NCI-H69 (cell line): ENCODE results near the gene WDR6.

Experiments
- DNase-seq: peaks from one replicate; lab custom pipeline; 2025; lab: John Stamatoyannopoulos, UW

The WDR6 gene

DNA sequence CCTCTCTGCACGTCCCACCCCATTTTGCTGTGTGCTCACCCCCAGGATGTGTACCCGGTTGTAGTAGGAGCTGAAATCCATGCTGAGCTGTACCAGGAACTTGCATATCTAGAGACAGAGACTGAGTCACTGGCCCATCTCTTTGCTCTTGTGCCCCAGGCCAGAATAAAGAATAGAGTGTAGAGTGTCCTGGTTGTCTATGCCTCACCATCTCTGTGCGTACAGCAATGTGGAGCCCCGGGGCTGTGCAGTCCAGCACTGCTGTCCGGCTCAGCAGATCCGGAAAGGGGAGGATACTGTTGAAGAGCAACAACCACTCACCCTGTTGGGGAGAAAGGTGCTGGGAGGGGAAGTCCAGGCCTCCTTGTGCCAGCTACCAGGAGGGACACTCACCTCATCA, 8.6 kb downstream of the WDR6 start:
- DNase-seq, result no peak

DNA sequence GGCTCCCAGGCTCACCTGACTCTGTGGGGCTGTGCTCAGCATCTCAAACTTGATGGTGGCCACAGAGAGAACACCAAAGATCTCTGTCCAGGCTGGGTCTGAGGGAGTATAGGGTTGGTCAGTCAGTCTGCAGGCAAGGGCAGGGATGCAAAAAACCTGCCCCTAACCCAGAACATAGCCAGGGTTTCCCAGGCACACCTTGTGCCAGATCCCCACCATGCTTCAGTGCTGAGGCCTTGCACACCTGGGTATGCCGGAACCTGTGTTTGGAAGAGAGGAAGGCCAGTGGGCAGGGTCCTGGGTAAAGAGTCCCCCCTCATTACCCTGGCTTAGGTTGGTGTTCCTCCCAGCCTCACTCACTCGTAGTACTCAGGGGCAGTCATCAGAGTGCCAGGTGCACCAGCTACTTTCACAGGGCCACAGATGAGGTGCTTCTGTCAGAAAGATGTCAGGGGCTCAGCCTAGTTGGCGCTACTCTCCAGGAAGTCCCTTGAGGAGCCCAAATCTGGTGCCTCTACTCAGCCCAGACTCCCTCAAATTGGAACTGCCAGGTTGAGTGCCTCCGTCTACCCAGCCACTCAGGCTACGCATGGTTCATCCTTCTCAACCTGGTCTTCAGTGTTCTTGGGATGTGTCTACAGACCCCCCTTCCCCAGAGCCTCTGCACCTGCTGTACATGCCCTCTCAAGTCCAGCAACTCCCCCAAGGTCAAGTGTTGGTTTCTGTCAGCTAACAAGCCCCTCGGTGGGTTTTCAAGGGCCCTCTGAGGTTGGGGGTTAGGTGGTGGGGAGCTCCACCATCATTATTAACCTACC, 9.4 kb downstream of the WDR6 start:
- DNase-seq, result no peak

DNA sequence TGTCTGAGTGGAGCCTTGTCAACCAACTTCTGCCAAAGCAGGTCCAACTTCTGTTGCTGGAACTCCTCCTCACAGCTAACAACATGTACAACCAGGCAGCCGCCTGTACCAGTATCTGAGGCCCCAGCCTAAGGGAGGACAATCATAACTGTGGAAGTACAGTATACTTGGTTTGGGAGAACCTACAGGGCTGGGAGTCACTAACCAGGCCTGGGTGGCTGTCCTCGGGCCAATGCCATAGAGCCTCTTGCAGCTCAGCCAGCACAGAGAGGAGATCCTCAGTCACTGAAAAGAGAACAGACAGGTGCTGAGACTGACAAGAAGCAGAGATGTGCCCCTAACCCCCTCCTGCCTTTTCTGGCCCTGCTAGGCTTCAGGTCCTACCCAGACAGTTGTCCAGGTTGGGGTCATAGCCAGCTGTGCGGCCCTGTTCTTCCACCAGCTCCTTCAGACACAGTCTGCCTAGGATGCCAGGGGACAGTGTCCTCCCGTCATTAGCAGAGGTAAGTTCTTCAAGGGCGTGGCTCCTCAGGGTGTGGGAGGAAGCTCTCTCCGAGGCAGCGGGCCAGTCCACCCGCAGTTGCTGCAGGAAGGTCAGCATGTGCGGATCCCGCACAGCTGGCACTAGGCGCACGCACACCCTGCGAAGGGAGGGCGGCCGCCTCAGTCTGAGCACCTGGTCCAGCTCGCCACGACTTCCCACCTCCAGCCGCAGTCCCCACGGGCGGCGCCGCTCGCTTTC, 10.2 kb downstream of the WDR6 start:
- peak; percentile 72 for DNase-seq

DNA sequence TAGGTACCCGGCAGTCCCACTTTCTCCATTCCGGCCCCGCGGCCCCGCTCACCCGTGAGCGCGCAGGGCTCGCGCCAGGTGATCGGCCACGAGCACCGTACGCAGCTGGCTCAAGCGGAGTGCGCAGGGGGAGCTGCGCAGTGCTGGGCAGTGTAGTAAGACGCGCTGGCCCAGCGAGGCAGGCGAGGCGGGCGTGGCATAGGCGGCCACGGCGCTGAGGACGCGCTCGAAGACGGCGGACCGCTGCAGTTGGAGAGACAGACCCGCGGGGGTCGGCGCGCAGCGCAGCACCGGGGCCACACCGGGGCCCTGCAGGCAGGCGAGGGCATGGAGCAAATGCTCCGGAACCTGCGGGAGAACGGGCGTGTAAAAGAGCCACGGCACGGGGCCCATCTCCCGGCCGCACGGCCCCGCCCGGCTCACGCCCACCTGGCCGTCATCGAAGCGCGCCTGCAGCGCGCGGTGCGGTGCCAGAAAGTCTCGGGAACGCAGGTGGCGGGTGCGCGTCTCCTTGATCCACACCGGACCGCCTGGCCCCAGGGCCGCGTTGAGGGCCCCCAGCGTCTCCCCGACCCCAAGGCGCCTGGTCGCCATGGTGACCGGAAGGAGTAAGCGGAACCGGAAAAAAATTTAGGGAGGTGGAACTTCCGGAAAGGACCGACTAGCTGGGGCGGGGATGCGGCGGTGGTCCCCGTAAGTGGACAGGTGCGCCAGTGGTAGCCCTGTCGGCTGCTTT, 10.9 kb downstream of the WDR6 start, which contains the start of gene DALRD3:
Gene DALRD3, minus strand, starts transcription at position 610 of the 736 bp plus-strand sequence. Its CDS starts 16 bp downstream, at position 594.
- peak; percentile 94 for DNase-seq

DNA sequence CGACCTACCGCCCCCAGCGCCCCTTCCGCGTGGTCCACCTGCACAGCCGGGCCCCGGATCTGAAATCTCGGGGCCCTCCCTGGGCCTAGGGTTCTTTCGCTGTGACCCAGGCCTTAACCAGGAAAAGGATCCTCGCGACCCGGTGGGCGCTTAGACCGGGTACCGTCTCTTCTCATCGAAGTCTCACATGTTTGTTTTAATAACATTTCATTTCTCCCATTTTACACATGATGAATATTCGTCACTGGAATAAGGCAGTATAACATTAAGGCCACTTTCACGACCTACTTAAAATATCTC, 11.5 kb downstream of the WDR6 start:
- DNase-seq, result no peak

DNA sequence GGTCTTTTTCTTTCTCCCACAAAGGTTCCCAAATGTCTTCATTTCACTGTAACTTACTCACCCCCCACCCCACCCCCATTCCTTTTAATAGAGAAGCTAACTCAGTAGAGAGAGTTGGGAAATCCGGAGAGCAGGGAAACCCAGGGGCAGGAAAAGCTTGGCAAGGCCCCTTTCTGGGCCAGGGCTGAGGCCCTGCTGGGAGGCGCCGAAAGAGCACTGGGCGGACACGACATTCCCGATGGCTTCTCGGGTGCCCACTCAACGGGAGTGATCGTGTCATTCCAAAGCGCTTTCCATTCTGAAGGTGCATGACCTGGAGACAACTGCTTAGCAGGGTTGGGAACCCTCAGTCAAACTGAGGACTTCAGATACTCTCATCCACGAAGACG, 12.7 kb downstream of the WDR6 start:
- peak; percentile 37 for DNase-seq

DNA sequence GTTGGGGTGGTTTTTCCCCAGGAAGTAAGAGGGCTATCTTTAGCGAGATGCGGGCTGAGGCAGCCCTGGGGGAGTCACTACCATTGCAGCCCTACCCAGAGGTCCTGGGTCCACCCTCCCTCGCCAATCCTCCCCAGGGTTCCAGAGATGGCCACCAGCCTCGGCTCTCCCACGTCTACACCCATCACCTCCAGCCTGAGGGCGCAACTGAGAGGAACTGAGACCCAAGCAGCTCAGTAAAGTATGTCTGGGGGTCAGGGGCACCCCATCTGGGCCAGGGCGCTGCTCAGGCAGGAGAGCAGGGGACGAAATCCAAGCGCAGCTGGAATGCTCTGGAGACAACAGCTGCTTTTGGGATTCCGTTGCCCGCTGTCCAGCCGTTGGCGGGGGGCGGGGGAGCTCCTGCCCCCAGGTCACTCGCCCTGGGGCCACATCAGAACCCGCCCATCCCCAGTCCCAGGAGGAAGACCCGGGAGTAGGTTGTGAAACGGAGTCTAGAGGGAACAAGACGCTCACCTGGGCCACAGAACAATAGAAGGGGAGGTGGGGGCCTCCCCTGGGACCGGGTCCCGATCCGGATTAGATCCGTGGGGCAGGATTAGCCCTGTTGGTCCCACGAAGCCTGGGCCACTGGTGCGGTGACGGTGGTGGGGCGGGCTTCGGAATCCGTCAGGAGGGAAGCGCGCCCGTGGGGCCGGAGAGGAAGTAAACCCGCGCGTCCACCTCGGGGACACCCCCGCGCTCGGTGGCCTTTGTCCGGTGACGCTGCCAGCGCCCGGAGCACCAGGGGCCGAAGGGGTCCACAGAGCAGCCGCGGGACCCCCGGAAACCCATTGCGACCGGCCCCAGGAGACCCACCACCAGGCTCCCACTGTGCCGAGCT, 13.4 kb downstream of the WDR6 start:
- DNase-seq, result peak; percentile 67

DNA sequence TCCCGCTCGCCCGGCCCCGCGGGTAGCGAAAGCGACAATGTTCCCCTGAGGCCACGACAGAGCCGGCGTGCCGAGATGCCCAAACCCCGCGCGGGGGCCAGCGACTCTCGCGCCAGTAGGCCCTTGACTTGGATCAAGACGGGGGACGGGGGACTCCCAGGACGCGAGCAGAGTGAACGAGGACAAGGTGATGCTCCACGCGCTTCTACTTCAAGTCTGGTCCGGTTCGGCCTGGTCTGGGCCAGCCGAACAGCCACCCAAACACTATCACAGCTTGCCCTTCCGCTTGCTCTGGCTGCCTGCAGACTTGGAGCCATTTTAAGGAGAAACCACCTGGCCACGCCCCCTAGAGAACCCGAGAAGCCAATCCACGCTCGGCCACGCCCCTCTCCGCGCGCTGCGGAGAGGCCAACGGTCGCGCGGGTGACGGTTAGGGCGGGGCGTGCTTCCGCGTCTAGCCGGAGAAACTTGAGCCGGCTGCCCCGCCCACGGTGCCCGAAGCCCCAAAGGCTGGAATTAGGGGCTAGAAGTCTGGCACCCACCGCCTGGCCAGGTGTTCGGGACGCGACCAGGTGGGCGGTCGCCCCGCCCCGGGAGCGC, 14.1 kb downstream of the WDR6 start:
- peak; percentile 99 for DNase-seq

DNA sequence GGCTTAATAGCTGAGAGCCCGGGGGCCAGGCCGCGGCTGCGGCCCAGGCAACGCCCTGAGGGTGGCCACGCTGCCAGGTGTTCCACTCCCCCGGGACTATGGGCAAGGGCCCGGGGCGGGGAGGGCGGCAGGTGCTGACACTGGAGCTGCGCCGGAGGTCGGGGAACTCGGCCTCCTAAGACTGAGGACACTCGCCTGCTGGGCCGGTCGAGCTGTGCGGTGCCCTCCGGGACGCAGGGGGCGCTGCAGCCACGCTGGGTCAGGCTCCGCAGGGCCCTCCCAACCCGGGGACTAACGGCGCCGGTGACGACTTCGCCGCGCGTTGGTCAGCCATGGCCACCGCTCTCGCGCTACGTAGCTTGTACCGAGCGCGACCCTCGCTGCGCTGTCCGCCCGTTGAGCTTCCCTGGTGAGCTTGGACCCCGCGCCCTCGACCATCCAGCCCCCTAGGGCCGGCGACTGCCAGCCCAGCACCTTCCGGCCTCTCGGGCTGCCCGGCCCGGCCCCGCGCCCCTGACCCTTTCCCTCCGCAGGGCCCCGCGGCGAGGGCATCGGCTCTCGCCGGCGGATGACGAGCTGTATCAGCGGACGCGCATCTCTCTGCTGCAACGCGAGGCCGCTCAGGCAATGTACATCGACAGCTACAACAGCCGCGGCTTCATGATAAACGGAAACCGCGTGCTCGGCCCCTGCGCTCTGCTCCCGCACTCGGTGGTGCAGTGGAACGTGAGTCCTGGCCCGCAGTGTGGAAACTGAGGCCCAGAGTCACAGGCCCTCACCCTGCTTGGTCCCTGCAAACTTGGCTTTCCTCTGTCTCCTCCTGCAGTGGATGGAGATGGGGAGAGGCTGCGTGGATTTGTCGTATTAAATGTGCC, 14.9 kb downstream of the WDR6 start, which contains the start of gene NDUFAF3:
Gene NDUFAF3, plus strand, starts transcription at position 309 of the 875 bp plus-strand sequence. Its CDS starts 24 bp downstream, at position 333.
- peak; percentile 99 for DNase-seq

DNA sequence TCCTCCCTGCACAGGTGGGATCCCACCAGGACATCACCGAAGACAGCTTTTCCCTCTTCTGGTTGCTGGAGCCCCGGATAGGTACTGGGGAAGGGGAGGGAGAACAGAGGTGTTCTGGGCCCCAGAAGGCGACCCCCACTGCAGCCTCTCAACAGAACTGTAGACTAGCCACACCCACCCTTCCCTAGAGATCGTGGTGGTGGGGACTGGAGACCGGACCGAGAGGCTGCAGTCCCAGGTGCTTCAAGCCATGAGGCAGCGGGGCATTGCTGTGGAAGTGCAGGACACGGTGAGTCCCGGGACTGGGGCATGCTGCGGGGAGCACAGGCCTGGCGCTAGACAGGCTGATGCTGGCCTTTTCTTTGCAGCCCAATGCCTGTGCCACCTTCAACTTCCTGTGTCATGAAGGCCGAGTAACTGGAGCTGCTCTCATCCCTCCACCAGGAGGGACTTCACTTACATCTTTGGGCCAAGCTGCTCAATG, 15.5 kb downstream of the WDR6 start:
- DNase-seq, result peak; percentile 53

DNA sequence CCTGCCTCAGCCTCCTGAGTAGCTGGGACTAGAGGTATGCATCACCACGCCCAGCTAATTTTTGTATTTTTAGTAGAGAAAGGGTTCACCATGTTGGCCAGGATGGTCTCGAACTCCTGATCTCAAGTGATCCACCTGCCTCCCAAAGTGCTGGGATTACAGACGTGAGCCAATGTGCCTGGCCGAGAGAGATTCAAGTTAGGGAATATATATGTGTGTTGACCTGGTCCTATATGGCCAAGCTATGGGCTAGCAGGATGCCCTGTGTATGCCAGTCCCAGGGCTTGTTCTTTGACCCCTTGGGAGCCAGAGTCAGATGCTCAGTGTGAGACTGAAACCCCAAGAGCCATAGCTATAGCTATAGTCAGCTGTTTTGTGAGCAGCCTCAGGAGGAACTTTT, 16.6 kb downstream of the WDR6 start:
- no peak for DNase-seq

DNA sequence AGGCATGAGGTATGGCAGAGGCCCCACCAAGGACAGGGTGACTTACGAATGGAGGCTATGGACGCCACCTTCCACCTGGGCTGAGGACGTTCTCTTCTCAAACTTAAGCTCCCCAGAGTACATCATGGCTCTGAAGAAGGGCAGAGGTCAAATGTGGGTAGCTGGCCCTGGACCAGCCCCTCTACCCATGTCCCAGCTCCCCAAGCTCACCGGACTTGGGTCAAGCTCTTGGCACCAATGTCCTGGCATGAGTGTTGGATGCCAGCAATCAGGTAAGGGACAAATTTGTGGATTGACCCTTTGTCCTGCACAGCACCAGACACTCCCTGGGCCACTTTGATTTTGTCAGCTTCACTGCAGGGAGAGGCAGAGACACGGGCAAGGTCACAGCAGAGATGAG, 17.3 kb downstream of the WDR6 start:
- no peak for DNase-seq

DNA sequence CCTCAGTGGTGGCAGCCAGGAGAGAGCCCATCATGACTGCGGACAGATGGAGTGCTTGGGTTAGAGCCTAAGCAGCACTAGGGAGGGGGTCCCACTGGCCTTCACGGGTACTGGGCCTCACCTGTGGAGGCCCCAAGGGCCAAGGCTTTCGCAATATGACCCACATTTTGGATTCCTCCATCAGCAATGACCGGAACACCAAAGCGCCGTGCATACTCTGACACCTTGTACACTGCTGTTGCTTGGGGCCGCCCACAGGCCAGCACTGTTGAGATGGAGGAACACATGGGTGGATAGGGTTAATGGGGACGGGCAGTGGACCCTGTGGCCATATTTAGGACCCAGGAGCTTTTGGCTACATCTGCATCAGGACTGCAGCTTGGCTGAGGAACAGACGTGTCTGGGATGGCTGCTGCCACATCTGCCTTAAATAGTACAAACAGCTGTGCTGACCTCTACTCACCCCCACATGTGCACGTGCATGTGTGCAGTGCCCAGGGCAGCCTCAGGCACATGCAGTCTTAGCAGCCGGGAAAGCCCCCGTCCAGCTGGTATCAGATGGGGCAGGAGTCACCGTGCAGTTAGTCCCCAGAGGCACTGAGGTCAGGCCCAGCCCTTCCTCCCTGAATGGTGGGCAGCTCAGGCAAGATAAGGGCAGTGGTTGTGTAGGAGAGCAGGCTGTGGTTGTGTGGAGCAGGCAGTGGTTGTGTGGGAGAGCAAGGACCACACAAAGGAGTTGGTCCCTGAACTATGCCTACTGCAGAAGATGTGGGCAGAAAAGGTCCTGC, 18.0 kb downstream of the WDR6 start:
- no peak for DNase-seq

DNA sequence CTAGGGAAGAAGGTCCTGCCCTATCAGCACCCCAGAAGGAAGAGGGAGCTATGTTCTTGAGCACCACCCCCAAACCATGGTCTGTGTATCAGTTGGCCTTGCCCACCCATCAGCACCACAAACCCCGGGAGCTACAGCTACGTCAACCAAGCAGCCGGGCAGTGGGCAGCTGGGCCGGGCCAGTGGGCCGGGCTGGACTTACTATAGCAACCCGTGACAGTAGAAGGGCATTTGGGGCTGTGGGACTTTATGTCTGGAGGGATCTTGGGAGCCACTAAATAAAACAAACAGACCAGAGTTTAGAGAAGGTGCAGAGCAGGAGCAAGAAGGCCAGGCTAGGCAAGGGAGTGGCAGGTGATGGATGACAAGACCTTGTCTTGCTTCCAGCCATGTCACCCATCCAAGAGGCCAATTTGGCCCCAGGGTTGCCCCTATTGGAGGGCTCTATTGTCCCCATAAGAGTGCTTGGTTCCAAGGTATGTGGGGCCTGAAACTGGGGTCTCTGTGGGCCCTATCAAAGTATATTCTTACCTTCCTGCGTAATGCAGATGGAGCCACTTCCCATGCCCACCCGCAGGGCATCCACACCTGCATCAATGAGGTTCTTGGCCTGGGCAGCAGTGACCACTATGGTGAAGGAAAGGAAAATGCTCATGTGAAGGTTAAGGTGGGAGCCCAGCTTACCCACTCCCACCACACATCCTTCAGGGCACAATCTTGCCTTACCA, 18.8 kb downstream of the WDR6 start:
- no peak for DNase-seq

DNA sequence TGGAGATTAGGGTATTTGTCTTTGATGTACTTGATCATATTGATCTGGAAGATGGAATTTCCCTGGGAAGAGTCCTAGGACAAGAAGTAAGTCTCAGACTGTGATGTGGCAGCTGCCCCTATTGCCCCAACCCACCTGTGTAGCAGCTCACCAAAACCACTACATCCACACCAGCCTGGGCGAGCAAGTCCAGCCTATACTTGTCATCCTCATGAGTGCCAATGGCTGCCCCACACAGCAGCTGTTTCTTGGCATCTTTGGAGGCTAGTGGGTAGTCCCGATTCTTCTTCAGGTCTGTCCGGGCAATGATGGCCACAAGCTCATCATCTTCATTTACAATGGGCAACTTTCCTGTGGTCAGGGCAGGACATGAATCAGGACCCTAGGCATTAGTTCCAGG, 19.3 kb downstream of the WDR6 start:
- DNase-seq, result no peak

DNA sequence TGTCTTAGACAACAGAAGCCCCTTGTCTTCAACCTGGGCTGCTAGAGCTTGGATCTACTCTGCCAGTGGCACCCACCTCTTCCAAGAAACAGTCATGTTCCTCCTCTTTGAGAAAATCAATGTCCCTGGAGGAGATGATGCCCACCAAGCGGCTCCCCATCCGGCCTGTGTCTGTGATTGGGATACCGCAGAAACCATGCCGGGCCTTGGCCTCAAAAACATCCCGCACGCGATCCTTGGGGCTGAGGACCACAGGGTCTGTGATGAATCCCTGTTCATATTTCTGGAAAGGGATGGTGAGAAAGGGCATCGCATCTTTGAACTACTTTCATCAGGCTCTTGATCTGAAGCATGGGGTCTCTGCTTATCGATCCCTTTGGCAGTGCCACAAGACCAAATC, 20.4 kb downstream of the WDR6 start:
- DNase-seq, result no peak

DNA sequence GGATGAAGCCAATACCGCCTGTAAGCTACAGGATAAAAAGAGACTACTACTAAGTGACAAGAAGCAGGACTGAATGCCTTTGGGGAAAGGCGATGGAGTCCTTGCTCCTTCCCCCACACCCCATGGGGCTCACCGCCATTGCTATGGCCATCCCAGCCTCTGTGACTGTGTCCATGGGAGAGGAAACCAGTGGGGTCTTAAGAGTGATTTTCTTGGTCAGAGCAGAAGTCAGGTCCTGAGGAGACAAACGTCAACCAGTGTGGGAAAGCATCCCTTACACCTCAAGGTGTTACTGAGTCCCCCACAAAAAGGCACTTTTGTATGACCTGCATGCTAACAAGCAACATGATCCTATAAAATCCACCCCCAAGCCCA, 21.1 kb downstream of the WDR6 start:
- DNase-seq, result no peak

DNA sequence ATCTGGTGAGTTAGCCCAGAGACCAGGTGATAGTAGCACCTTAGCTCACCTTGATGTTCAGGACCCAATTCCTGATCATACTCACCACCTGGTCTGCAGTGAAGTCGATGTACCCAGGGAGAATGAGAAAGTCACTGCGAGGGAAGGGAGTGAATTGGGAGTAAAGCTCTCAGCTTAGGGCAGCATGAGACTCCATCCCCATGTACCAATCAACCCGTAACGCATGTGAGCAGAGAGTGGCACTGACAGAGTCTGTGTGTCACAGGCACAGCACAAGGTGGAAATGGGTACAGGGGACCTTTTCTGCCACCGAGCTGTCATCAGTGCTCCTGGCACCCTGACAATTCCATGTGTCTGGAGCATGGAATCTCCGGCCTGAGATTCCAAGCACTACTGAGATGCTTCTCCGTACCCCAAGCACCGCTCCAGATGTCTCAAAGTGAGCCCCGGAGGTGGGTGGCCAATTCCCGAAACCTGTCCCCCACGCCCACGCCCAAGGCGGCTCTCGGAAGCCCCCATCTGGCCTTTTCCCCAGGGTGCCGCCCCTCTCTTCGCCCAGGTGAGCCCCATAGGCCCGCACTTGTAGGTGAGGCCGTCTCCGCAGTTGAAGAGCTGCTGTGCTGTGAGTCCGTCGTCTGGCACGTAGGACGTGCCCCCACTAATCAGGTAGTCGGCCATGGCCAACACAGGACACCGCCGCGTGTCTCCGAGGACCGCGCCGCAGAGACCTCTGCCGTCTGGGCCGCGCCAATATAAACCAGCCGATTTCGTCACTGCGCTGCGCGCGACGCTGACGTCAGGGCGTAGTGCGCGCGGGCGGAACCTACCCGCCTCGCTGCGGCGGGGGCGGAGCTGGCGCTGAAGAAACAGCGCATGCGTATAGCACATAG, 21.7 kb downstream of the WDR6 start, which contains the start of gene IMPDH2:
Gene IMPDH2, minus strand, starts transcription at position 726 of the 890 bp plus-strand sequence. Its CDS starts 48 bp downstream, at position 678.
- peak; percentile 92 for DNase-seq
